Activated CD4-positive, alpha-beta T cell treated with anti-CD3 and anti-CD28 coated beads, Interleukin-2, amount 50 U/mL, for 1 hour (primary cell): ENCODE measurements around the gene PRSS38.
A peak's percentile ranks its signal among the peaks of the same experiment; 100 is the strongest.
"Not testable (repeated sequence)": the region's sequence is repeated elsewhere in the genome, so short reads cannot be mapped to it uniquely, and the experiment has no call there.

ENCODE experiments used
- DNase-seq: peaks from one replicate; pipeline ENCODE4 v3.0.0-alpha.2; 2020

Gene PRSS38

DNA sequence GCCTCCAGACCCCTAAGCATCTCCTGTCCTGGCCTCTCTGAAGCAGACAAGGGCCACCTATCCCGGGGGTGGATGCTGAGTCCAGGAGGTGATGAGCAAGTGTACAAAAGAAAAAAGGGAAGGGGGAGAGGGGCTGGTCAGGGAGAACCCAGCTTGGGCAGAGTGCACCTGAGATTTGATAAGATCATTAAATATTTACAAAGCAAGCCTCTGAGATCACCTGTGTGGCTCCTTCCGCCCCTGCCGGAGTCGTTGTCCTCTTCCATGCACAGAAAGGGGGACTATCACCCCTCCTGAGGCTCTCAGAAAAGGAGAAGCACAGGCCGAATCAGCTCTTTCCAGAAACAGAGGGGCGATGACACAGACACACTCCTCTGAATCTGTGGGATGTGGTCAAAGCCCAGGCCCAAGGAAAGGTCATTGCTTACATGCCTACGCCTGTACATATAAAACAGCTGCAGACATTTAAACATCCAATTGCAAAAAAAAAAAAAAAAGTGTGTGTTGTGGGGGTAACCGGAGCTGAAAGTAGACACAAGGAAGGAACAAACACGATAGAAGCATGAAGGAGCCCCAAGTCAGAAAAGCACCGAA, 30.9 kb downstream of the PRSS38 start:
- no peak for DNase-seq

- DNase-seq, result not testable (repeated sequence)
These were observed 31.6 kb downstream of the PRSS38 start for GRCh38 chr1:227847046-227847445.

GRCh38 chr1:227848430-227848932, 33.0 kb downstream of the PRSS38 start:
- no peak for DNase-seq

- DNase-seq, result no peak
These were observed 33.8 kb downstream of the PRSS38 start for GRCh38 chr1:227849251-227849650.

DNA sequence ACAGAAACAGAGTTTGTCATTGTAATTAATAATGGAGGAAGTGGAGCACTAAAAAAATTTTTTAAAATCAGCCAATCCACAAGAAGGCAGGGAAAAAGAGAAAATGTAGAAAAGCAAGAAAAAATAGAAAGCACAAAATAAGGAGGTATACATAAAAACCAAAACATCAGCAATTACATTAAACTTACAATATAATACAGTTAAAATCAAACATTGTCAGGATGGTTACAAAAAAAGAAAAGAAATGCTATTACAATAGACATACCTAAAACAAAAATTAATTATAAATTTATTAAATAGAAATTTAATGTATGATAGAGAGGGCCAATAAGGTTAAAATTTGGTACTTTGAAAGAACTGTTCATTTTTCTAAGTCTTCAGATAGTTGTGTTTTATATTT, 38.7 kb downstream of the PRSS38 start:
- DNase-seq, result no peak

DNA sequence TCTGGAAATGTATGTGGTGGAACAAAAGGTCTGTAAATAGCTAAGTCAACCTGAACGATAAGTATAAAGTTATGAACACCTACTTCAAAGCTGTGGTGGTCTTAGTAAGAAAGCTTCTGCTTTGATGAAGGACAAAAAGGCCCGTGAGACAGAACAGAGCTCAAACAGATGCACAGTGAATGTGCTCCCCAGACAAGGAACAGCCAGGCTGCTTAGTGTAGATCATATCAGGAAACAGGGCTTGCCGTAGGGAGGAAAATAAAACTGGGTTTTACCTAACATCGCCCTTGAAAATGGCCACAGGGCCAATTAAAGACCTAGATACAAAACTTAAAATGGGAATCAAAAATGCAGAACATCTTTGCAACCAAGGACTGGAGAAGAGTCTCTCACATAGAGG, 40.2 kb downstream of the PRSS38 start:
- DNase-seq, result no peak

GRCh38 chr1:227856147-227856858, 40.8 kb downstream of the PRSS38 start:
- no peak for DNase-seq

GRCh38 chr1:227864882-227865281, 49.4 kb downstream of the PRSS38 start:
- no peak for DNase-seq

GRCh38 chr1:227869279-227869842, 53.9 kb downstream of the PRSS38 start:
- no peak for DNase-seq

GRCh38 chr1:227869851-227870305, 54.4 kb downstream of the PRSS38 start:
- DNase-seq, result no peak

- no peak for DNase-seq
These were observed 54.9 kb downstream of the PRSS38 start for GRCh38 chr1:227870366-227870765.

- not testable (repeated sequence) for DNase-seq
These were observed 56.4 kb downstream of the PRSS38 start for GRCh38 chr1:227871892-227872291.

DNA sequence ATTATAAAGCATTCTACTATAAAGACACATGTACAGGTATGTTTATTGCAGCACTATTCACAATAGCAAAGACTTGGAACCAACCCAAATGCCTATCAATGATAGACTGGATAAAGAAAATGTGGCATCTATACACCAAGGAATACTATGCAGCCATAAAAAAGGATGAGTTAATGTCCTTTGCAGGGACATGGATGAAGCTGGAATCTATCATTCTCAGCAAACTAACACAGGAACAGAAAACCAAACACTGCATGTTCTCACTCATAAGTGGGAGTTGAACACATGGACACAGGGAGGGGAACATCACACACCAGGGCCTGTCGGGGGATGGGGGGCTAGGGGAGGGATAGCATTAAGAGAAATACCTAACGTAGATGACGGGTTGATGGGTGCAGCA, 62.3 kb downstream of the PRSS38 start:
- DNase-seq, result not testable (repeated sequence)

DNA sequence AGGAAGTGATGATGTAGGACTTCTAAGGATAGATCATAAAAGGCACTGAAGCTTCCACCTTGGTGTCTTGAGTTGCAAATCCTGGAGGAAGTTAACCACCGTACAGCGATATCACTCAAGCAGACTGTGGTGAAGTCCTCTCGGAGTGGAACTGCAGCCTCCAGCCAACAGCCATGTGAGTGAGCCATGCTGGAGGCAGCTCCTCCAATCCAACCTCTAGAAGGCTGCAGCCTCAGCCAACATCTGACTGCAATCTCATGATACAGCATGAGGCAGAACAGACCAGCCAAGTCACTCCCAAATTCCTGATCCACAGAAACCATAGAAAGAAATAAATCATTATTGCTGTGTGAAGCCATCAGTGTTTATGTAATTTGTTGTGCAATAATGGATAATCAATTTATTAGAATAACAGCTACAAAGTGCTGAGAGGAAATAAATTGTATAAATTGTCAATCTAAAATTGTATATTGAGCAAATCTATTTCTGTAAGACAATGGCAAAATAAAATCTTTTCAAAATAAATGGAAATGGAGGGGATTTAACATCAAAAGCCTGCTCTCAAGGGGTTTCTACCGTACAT, 65.0 kb downstream of the PRSS38 start:
- DNase-seq, result no peak

GRCh38 chr1:227883073-227883520, 67.6 kb downstream of the PRSS38 start:
- no peak for DNase-seq

DNA sequence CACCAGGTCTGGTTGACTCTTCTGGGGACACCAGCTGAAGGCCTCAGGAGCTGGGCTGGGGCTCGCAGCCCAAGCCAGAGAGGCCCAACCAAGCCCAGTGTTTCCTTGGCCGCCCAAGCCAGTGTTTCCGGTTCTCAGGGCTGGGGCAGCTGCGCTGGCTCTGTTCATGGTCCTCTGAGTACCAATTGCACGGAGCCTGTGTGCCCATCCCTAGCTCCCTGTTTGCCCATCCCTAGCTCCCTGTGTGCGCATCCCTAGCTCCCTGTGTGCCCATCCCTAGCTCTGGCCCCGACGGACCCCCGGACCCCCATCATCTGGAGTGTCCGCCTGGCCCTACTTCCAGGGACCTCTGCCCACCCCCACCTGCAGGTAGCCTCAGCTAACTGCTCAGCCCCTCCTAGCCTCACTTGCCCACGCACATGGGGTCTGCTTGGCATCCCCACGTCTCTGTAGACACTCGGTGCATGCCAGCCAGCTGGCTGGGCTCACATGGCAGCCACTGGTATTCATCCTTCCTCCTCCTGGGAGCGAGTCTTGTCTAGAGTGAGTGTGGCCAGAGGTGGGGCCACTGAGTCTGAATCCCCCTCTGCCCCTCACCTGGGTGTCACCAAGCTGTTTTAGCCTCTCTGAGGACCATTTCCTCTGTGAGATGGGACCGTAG, 68.3 kb downstream of the PRSS38 start:
- no peak for DNase-seq

DNA sequence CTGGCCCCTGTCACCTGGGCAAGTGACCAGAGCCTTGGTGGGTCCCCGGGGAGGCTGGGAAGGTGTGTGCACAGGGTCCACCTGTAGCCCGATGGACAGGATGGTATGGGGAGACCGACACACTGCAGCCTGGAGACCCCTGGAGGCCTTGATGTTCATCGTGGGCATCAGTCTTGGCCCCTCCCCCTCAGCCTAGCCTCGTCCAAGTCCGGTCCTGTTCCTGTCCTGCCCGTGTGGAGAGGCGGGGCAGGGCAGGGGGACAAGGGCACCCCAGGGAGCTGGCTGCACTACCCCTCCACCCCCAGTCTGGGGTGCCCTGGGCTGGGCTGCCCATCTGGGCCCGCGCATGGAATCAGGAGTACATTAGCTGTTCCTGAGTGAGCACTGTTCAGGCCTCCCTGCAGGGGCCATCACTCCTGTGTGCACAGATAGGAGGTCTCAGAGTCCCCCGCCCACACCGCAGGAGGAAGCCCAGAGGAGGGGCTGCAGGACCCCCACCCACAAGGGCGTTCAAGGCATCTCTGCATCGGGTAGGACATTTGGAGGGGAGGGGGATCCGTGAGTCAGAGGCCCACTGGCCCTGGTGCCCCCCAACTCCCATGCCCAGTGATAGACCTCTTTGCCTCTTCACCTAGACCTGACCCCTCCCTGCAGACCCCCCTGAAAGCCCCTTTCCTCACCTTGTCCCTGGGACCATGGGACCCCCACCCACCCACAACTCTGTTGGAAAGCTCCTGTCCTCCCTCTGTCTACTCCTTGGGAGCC, 69.1 kb downstream of the PRSS38 start:
- no peak for DNase-seq

GRCh38 chr1:227885135-227885647, 69.7 kb downstream of the PRSS38 start:
- DNase-seq, result peak; percentile 30

GRCh38 chr1:227885648-227886502, 70.4 kb downstream of the PRSS38 start:
- no peak for DNase-seq

GRCh38 chr1:227886503-227886961, 71.1 kb downstream of the PRSS38 start:
- no peak for DNase-seq
